Measurements from ENCODE around the gene CILP2.

Gene CILP2

DNA sequence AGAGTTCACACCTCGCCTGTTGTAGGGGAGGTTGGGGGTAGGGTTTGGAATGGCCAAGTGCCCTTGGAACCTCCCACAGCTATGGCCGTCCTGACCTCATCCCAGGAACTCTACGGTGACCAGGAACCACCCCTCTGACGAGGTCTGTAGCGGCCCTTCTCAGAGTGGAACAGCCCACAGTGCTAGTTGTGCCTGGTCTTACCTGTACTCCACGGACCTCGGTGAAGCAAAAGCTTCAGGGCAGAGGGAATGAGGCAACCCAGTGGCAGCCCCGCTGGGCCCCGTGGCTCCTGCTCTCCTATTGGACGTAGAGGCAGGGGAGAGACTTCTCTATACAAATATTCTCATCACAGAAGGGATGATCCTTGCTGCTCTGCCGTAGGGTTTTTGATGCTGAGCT is 29.8 kb upstream of the CILP2 start:
- no peaks in the 10 kb centered on the region for H3K27me3 ChIP-seq (ENCODE audit: control insufficient read depth, insufficient read depth, low read length)
- no peak overlapping the region for H3K4me3 ChIP-seq (ENCODE audit: low read length)
- H3K36me3 ChIP-seq (ENCODE audit: control insufficient read depth, low read depth, low read length) = peaks cover 27% of the 10 kb centered on the region
- H3K9me3 ChIP-seq (ENCODE audit: control insufficient read depth, low read depth, low read length) = no peaks in the 10 kb centered on the region
- no peak overlapping the region for H3K9ac ChIP-seq (ENCODE audit: low read length)
- no peak overlapping the region for H3K27ac ChIP-seq (ENCODE audit: low read length)
- H3K4me1 ChIP-seq (ENCODE audit: control insufficient read depth, low read depth, low read length) = no peaks in the 10 kb centered on the region

DNA sequence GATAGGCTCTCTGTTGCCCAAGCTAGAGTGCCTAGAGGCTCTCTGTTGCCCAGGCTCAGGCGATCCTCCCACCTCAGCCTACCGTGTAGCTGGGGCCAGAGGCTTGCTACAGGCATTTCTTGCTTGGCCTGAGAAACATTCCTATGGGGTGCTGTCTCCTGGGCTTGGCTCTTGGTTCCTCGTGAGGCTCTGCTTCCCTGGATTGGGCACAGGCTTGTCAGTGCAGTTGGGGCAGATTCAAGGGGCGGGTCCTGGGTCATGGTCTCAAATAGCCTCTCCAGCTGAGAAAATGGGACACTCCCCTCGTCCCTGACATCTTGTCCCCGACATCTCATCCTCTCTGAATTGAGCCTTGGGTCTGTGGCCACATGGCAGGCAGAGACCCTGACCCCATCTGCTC is 27.6 kb upstream of the CILP2 start:
- Histone ChIP-seq H3K27me3 (ENCODE audit: control insufficient read depth, insufficient read depth, low read length) (no peaks in the 10 kb centered on the region), H3K27ac (ENCODE audit: low read length) (no peak overlapping the region), H3K4me3 (ENCODE audit: low read length) (no peak overlapping the region), H3K9ac (ENCODE audit: low read length) (no peak overlapping the region), H3K4me1 (ENCODE audit: control insufficient read depth, low read depth, low read length) (no peaks in the 10 kb centered on the region), H3K36me3 (ENCODE audit: control insufficient read depth, low read depth, low read length) (peaks cover 7% of the 10 kb centered on the region), H3K9me3 (ENCODE audit: control insufficient read depth, low read depth, low read length) (no peaks in the 10 kb centered on the region)

DNA sequence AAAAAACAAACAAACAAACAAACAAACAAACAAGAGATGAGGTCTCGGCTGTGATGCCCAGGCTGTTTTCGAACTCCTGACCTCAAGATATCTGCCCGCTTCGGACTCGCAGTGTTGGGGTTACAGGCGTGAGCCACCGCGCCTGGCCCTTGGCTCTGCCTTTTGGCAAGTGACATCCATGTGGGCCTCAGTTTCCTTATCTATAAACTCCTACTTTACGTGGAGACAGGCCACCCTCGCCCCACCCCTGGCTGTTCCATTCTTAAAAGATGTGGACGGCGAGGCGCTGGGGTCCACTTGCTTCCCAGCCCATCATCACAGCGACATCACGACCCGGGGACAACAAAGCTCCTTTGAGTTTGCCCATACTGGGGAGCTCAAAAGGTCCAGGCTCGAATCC is 24.4 kb upstream of the CILP2 start:
- Histone ChIP-seq H3K9me3 (ENCODE audit: control insufficient read depth, low read depth, low read length) (no peaks in the 10 kb centered on the region), H3K4me3 (ENCODE audit: low read length) (no peak overlapping the region), H3K27ac (ENCODE audit: low read length) (no peak overlapping the region), H3K9ac (ENCODE audit: low read length) (no peak overlapping the region), H3K36me3 (ENCODE audit: control insufficient read depth, low read depth, low read length) (no peaks in the 10 kb centered on the region), H3K4me1 (ENCODE audit: control insufficient read depth, low read depth, low read length) (no peaks in the 10 kb centered on the region), H3K27me3 (ENCODE audit: control insufficient read depth, insufficient read depth, low read length) (no peaks in the 10 kb centered on the region)

DNA sequence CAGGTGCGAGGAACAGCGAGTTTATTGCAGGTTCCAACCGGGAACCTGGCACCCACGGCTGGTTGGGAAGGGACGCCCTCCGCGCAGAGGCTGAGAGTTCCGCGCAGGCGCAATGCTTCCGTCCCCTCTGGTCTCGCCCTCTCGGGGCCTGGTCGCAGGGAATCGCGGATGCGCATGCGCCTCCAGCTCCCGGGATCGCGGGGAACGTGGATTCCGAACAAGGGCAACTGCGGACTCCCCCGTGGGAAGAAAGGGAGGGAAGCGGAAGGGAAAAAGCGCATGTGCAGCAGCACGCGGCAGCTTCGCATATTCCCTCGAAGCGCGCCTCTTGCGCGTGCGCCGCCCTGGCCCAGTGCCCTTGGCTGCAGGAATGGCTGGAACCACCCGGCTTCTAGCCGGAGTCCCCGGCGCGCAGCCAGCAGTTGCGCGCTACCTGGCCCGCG is 23.8 kb upstream of the CILP2 start:
- H3K4me1 ChIP-seq (ENCODE audit: control insufficient read depth, low read depth, low read length) = no peaks in the 10 kb centered on the region
- no peak overlapping the region for H3K27ac ChIP-seq (ENCODE audit: low read length)
- H3K9ac ChIP-seq (ENCODE audit: low read length) = no peak overlapping the region
- no peak overlapping the region for H3K4me3 ChIP-seq (ENCODE audit: low read length)
- no peaks in the 10 kb centered on the region for H3K36me3 ChIP-seq (ENCODE audit: control insufficient read depth, low read depth, low read length)
- no peaks in the 10 kb centered on the region for H3K9me3 ChIP-seq (ENCODE audit: control insufficient read depth, low read depth, low read length)
- H3K27me3 ChIP-seq (ENCODE audit: control insufficient read depth, insufficient read depth, low read length) = no peaks in the 10 kb centered on the region

DNA sequence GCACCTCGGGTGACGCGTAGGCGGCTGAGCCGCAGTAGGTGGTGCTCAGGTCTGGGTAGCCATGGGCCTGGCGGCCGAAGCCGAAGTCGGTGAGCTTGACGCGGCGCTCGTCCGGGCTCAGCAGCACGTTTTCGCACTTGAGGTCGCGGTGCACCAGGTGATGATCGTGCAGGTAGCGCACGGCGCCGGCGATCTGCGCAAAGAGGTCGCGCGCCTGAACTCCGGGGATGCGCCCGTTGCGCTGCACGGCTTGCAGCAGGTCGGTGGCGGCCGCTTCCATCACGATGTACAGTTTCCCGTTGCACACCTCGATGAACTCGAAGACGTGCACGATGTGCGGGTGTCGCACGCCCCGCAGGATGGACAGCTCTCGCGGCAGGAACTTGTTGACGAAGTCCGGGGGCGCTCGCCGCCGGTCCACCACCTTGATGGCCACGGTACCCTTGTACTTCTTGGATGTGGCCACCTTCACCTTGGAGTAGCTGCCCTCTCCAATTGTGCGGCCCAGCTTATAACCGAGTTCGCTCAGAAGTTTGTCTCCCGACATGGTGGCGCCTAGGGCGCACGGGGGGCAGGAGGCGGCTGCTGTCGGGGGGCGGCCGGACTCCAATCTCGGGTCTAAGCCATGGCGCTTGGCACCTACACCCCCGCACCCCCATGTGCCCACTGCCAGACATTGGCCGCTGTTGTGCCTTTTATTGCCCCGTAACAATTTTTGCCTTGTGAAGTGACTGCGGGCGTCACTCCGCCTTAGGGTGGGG is 23.0 kb upstream of the CILP2 start, which contains the start of gene TSSK6:
TSS of gene TSSK6 (minus strand) at position 668 of the 761 bp plus-strand sequence. CDS start at position 547, 121 bp downstream.
- no peaks in the 10 kb centered on the region for H3K27me3 ChIP-seq (ENCODE audit: control insufficient read depth, insufficient read depth, low read length)
- peak within 1 kb of the TSS; percentile 98 for H3K4me3 ChIP-seq (ENCODE audit: low read length)
- no peaks in the 10 kb centered on the region for H3K4me1 ChIP-seq (ENCODE audit: control insufficient read depth, low read depth, low read length)
- H3K27ac ChIP-seq (ENCODE audit: low read length) = peak within 1 kb of the TSS; percentile 53
- H3K36me3 ChIP-seq (ENCODE audit: control insufficient read depth, low read depth, low read length) = no peaks in the 10 kb centered on the region
- H3K9me3 ChIP-seq (ENCODE audit: control insufficient read depth, low read depth, low read length) = no peaks in the 10 kb centered on the region
- peak within 1 kb of the TSS; percentile 83 for H3K9ac ChIP-seq (ENCODE audit: low read length)

DNA sequence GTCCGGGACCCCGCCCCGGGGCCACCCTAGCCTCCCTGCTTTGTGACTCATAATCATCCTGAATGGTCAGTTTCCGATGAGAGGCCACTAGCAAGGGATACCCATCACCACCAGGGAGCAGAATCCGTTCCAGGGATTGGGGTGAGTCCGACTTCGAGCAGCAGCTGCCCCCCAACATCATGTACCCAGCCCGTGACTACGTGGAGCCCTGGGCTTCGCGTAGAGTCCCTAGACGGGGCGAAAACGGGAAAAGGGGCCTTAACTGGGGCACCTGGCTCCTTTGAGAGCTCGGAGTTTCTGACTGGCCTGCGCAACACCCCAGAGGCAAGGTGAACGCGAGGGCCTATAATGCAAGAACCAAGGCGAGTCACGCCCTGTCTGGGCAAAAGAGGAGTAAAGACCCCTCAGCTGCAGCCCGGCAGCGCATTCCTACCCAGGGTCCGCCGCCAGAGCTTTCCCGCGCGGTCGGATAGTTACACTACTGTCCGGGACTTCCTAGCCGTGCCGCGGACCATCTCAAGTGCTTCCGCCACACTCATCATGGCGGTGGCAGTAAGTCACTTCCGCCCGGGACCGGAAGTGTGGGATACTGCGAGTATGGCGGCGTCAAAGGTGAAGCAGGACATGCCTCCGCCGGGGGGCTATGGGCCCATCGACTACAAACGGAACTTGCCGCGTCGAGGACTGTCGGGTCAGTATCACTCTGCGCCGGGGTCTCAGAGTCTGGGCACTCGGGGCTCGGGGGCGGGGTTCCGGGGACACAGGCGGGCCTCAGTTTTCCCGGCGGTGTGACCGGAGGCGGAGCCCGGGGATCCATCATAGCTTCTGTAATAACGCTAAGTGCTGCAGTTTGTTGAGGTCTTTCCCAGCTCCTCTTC is 22.2 kb upstream of the CILP2 start, which contains the start of gene NDUFA13:
TSS of gene NDUFA13 (plus strand) at position 584 of the 878 bp plus-strand sequence. CDS start at position 598, 14 bp downstream.
- Histone ChIP-seq H3K4me3 (ENCODE audit: low read length) (peak within 1 kb of the TSS; percentile 98), H3K27me3 (ENCODE audit: control insufficient read depth, insufficient read depth, low read length) (no peaks in the 10 kb centered on the region), H3K9me3 (ENCODE audit: control insufficient read depth, low read depth, low read length) (no peaks in the 10 kb centered on the region), H3K36me3 (ENCODE audit: control insufficient read depth, low read depth, low read length) (peaks cover 4% of the 10 kb centered on the region), H3K27ac (ENCODE audit: low read length) (peak within 1 kb of the TSS; percentile 53), H3K9ac (ENCODE audit: low read length) (peak within 1 kb of the TSS; percentile 83), H3K4me1 (ENCODE audit: control insufficient read depth, low read depth, low read length) (no peaks in the 10 kb centered on the region)

DNA sequence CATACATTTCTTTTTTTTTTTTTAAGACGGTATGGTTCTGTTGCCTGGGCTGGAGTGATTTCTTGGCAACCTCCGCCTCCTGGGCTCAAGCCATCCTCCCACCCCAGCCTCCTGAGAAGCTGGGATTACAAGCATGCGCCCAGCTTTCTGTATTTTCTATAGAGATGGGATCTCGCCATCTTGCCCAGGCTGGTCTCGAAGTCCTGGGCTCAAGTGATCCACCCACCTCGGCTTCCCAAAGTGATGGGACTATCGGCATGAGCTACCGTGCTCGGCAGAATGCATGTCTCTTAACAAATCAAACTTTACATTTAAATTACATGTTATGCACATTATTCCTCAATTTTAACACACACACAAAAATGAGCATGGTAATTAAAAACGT is 20.8 kb upstream of the CILP2 start:
- Histone ChIP-seq H3K9ac (ENCODE audit: low read length) (no peak overlapping the region), H3K36me3 (ENCODE audit: control insufficient read depth, low read depth, low read length) (peaks cover 7% of the 10 kb centered on the region), H3K9me3 (ENCODE audit: control insufficient read depth, low read depth, low read length) (no peaks in the 10 kb centered on the region), H3K4me1 (ENCODE audit: control insufficient read depth, low read depth, low read length) (no peaks in the 10 kb centered on the region), H3K4me3 (ENCODE audit: low read length) (peak overlapping the region; percentile 98), H3K27ac (ENCODE audit: low read length) (no peak overlapping the region), H3K27me3 (ENCODE audit: control insufficient read depth, insufficient read depth, low read length) (no peaks in the 10 kb centered on the region)

DNA sequence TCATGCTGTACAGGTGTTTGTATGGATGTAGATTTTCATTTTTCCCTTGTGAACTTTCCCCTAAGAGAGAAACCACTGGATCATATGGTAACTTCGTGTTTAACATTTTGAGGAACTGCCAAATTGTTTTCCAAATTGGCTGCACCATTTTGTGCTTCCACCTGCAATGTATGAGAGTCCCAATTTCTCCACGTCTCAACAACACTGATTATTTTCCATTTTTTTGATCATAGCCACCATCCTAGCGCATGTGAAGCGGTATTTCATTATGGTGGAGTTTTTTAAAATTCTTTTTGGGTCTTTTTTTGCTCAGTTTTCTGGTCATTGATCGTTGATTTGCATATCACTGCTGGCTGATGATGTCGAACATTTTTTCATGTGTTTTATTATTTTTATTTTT is 17.1 kb upstream of the CILP2 start:
- Histone ChIP-seq H3K27me3 (ENCODE audit: control insufficient read depth, insufficient read depth, low read length) (no peaks in the 10 kb centered on the region), H3K9ac (ENCODE audit: low read length) (no peak overlapping the region), H3K4me3 (ENCODE audit: low read length) (no peak overlapping the region), H3K27ac (ENCODE audit: low read length) (no peak overlapping the region), H3K36me3 (ENCODE audit: control insufficient read depth, low read depth, low read length) (peaks cover 15% of the 10 kb centered on the region), H3K4me1 (ENCODE audit: control insufficient read depth, low read depth, low read length) (no peaks in the 10 kb centered on the region), H3K9me3 (ENCODE audit: control insufficient read depth, low read depth, low read length) (no peaks in the 10 kb centered on the region)

DNA sequence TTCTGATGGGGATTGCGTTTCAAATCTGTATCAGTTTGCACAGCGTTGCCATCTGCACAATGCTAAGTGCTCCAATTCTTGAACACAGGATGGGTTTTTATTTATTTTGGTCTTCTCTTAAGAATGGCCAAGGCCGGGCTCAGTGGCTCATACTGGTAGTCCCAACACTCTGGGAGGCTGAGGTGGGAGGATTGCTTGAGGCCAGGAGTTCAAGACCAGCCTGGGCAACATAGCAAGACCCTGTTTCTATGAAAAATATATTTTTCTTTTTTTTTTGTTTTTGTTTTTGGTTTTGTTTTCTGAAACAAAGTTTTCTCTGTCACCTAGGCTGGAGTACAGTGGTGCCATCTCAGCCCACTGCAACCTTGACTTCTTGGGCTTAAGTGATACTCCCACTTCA is 14.9 kb upstream of the CILP2 start:
- Histone ChIP-seq H3K27ac (ENCODE audit: low read length) (no peak overlapping the region), H3K36me3 (ENCODE audit: control insufficient read depth, low read depth, low read length) (peaks cover 25% of the 10 kb centered on the region), H3K4me1 (ENCODE audit: control insufficient read depth, low read depth, low read length) (no peaks in the 10 kb centered on the region), H3K9me3 (ENCODE audit: control insufficient read depth, low read depth, low read length) (no peaks in the 10 kb centered on the region), H3K4me3 (ENCODE audit: low read length) (no peak overlapping the region), H3K27me3 (ENCODE audit: control insufficient read depth, insufficient read depth, low read length) (no peaks in the 10 kb centered on the region), H3K9ac (ENCODE audit: low read length) (no peak overlapping the region)

DNA sequence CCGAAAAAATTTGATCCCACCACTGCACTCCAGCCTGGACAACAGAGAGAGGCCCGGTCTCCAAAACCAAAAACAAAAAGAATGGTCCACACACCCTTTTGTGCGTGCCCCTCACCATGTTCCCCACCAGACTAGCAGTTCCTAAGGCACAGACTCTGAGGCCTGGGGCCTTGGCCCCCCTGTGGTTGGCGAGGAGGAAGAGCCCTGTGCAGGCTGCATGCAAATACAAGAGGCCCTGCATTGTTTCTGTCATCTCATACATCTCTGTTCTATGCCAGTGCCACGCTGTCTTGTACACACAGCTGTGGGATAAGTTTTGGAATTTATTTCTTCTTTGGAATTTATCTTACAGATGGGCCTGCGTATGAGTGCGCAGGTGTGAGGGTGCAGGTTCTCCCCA is 14.0 kb upstream of the CILP2 start:
- Histone ChIP-seq H3K4me1 (ENCODE audit: control insufficient read depth, low read depth, low read length) (no peaks in the 10 kb centered on the region), H3K4me3 (ENCODE audit: low read length) (no peak overlapping the region), H3K9me3 (ENCODE audit: control insufficient read depth, low read depth, low read length) (no peaks in the 10 kb centered on the region), H3K27ac (ENCODE audit: low read length) (no peak overlapping the region), H3K27me3 (ENCODE audit: control insufficient read depth, insufficient read depth, low read length) (no peaks in the 10 kb centered on the region), H3K36me3 (ENCODE audit: control insufficient read depth, low read depth, low read length) (peaks cover 26% of the 10 kb centered on the region), H3K9ac (ENCODE audit: low read length) (no peak overlapping the region)

DNA sequence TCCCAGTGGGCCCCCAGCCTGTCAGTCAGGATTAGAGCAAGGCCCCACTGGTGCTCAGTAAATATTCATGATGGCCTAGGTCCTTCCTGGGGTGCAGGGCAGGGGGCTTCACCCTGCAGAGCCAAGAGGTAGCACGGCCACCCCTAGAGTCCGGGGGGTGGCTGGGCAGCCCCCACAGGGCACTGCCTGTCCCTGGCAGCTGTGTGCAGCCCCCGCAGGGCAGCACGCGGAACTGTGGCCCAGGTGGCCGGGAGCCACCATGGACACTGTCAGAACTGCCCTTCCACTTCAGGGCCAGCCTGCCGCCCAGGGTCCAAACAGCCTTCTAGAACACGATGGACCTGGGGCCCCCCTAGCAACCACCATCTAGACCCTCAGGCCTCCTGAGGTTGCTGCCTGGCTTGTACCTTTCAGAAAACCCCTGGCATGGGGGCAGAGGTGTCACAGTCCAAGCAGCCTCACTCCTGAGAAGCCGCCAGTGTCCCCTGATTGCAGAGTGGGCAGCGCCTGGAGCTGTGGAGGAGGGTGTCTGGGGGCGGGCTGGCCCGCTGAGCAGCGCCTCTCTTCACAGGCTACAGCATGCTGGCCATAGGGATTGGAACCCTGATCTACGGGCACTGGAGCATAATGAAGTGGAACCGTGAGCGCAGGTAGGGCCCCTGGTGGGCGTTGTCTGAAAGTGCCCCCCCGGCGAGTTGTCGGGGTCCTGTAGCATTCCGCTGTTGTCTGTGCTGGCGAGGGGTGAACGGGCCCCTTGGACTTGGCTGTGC is 12.3 kb upstream of the CILP2 start:
- H3K9me3 ChIP-seq (ENCODE audit: control insufficient read depth, low read depth, low read length) = no peaks in the 10 kb centered on the region
- no peaks in the 10 kb centered on the region for H3K4me1 ChIP-seq (ENCODE audit: control insufficient read depth, low read depth, low read length)
- no peaks in the 10 kb centered on the region for H3K27me3 ChIP-seq (ENCODE audit: control insufficient read depth, insufficient read depth, low read length)
- H3K4me3 ChIP-seq (ENCODE audit: low read length) = no peak overlapping the region
- no peak overlapping the region for H3K27ac ChIP-seq (ENCODE audit: low read length)
- no peak overlapping the region for H3K9ac ChIP-seq (ENCODE audit: low read length)
- H3K36me3 ChIP-seq (ENCODE audit: control insufficient read depth, low read depth, low read length) = peaks cover 22% of the 10 kb centered on the region

Data from iPS-18a (cell line).